Common myeloid progenitor, CD34-positive (primary cell): Measurements from ENCODE around the gene RCAN2.
A peak's percentile ranks its signal among the peaks of the same experiment; 100 is the strongest.

ENCODE experiments used
- CTCF ChIA-PET: fragments of 350-600 bp; sonication (Branson Sonifier 250); formaldehyde crosslinking; loops from one replicate; lab custom pipeline; 2021; ENCODE audit warnings: antibody characterized with exemption; lab: Charles Lee
- POLR2A ChIA-PET: fragments of 350-600 bp; sonication (Branson Sonifier 250); formaldehyde crosslinking; loops from one replicate; lab custom pipeline; 2021; ENCODE audit warnings: antibody characterized with exemption; lab: Charles Lee
- DNase-seq, 3 donors: peaks; one replicate each; pipeline versions ENCODE4 v3.0.0 to v3.0.0-alpha.2; 2013
- H3K27ac ChIP-seq, 2 experiments: 1 replicate in 1 of 2; 2 replicates in 1 of 2; pipeline ENCODE4 v1.7.0; 2013; ENCODE audit warnings: inconsistent platforms in 2 of 2, low read length in 2 of 2, mild to moderate bottlenecking in 2 of 2, low read depth in 1 of 2, moderate library complexity in 1 of 2; ENCODE audit not compliant: severe bottlenecking in 2 of 2, insufficient read depth in 1 of 2, poor library complexity in 1 of 2
- H3K27me3 ChIP-seq, 5 experiments: replicated peaks in 2 of 5; 1 replicate in 3 of 5; 2 replicates in 2 of 5; pipeline versions ENCODE4 v1.6.1 to v1.7.0; 2013; ENCODE audit warnings: low read length in 4 of 5, mild to moderate bottlenecking in 2 of 5, moderate library complexity in 2 of 5, inconsistent platforms in 1 of 5; ENCODE audit not compliant: insufficient read depth in 5 of 5, control insufficient read depth in 4 of 5
- H3K36me3 ChIP-seq, 4 experiments: 1 replicate in 2 of 4; 2 replicates in 2 of 4; pipeline versions ENCODE4 v1.6.1 to v1.7.0; 2013; ENCODE audit warnings: low read length in 3 of 4, control low read depth in 1 of 4, mild to moderate bottlenecking in 1 of 4; ENCODE audit not compliant: control insufficient read depth in 4 of 4, insufficient read depth in 4 of 4
- H3K4me1 ChIP-seq, 4 experiments: 1 replicate in 3 of 4; 2 replicates in 1 of 4; pipeline versions ENCODE4 v1.6.1 to v1.7.1; 2013; ENCODE audit warnings: low read length in 3 of 4, mild to moderate bottlenecking in 3 of 4, control low read depth in 1 of 4, inconsistent platforms in 1 of 4, moderate library complexity in 1 of 4; ENCODE audit not compliant: control insufficient read depth in 4 of 4, insufficient read depth in 4 of 4; ENCODE audit errors: control extremely low read depth in 1 of 4
- H3K4me3 ChIP-seq, 7 experiments: 1 replicate in 4 of 7; 2 replicates in 3 of 7; pipeline versions ENCODE4 v1.5.1 to v1.7.0; 2013; ENCODE audit warnings: mild to moderate bottlenecking in 7 of 7, low read length in 6 of 7, moderate library complexity in 6 of 7, inconsistent platforms in 2 of 7, low read depth in 2 of 7, control low read depth in 1 of 7; ENCODE audit not compliant: insufficient read depth in 4 of 7, control insufficient read depth in 1 of 7; ENCODE audit errors: extremely low read depth in 1 of 7
- H3K9me3 ChIP-seq, 5 experiments: 1 replicate in 4 of 5; 2 replicates in 1 of 5; pipeline versions ENCODE4 v1.6.1 to v1.7.1; 2013; ENCODE audit warnings: low read length in 4 of 5, mild to moderate bottlenecking in 2 of 5, inconsistent platforms in 1 of 5, low read depth in 1 of 5, moderate library complexity in 1 of 5; ENCODE audit not compliant: control insufficient read depth in 4 of 5, insufficient read depth in 2 of 5; ENCODE audit errors: control extremely low read depth in 1 of 5
- WGBS: methylation state at CpG from one replicate; pipeline ENCODE4 v1.1.5; 2013; ENCODE audit not compliant: insufficient coverage; 5-methylcytosine and 5-hydroxymethylcytosine counted together

Gene RCAN2

DNA sequence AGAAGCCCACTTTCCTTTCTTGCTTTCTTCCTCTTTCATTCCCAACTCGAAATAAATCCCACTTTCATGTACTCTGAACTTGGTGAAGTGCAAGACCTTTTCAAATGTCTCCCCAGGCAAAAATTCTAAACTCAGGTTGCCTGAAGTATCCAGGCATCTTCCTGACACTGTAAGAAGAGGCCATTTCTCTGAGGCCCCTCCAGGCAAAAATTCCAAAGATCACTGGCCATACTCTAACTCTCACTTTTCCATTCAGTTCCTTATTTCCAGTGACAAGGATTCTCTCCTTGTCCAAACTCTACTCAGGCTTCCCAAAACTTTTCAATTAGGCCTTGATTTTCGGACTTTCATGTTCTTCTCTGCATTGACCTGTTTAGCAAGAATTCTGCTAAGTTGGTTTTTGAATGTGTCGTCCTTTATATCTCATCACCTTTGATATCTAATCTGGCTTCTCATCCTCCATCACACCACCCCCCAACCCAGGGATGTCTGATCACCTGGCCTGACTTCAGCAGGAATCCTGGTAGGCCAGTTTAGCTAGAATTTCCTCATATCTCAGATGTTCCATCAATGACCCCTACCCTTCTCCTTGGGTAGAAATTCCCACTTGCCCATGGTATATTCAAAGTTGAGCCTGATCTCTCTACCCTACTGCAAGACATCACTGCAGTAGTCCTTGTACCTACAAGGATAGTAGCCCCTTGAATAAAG lies 124.9 kb downstream of the RCAN2 start:
- Histone ChIP-seq H3K27me3 (no peaks in the 10 kb centered on the region), H3K27ac (no peak overlapping the region), H3K4me1 (no peaks in the 10 kb centered on the region), H3K36me3 (no peaks in the 10 kb centered on the region), H3K4me3 (no peak overlapping the region), H3K9me3 (no peaks in the 10 kb centered on the region)
- POLR2A ChIA-PET, result no interaction called here
- DNase-seq, result no peak
- WGBS, result 89% methylated on average over 3 of the region's 3 CpGs
- CTCF ChIA-PET, result no interaction called here

DNA sequence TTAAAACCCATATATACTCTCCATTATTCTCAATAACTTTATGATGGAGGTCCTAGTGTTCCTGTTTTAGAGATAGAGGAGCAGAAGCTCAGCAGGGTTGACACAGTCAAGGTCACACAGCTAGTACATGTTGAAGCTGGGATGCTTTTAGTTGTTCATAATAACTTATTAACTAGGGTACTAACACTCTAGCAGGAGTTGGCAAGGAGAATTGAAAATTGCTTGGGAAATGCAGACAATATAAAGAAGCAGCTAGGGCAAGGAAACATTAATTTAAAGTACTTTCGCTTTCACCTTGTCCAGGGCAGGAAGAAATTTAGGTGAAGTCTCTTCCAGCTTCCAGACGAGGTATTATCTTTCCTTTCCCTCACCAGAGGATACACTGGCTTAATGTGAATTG lies 133.7 kb downstream of the RCAN2 start:
- Histone ChIP-seq H3K9me3 (no peaks in the 10 kb centered on the region), H3K4me3 (peak overlapping the region in 1 of 7 experiments; percentile 8), H3K4me1 (peaks cover 0 to 2% (median 0%) of the 10 kb centered on the region in 4 experiments), H3K27me3 (no peaks in the 10 kb centered on the region), H3K36me3 (no peaks in the 10 kb centered on the region), H3K27ac (no peak overlapping the region)
- ChIA-PET POLR2A (no interaction called here), CTCF (interaction anchor here (1.3 kb wide), 1 partner anchor 18 kb away, joined by 3 read pairs; no protein-coding TSS in a partner anchor)
- WGBS, result 63% methylated on average over 2 of the region's 2 CpGs
- peak in 1 of 3 donors; percentile 15 for DNase-seq

DNA sequence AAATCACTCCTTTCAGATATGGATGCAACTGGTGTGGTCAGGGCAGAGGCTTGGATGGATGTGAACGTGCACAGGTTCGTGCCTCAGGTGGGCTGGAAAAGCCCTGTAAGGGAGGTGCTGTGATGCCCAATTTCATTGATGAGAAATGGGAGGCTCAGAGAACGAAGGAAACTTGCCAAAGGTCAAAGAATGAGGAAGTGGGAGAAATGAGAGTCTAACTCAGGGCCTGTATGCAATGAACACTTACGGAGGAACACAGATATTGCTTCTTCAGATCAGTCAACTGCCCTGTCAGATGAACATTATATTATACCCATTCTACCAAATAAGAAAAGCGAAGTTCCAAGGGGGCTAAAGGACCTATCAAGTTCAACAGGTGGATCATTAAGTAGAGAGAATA lies 134.7 kb downstream of the RCAN2 start:
- POLR2A ChIA-PET, result no interaction called here
- CTCF ChIA-PET, result no interaction called here
- H3K4me1 ChIP-seq, result peaks cover 0 to 2% (median 0%) of the 10 kb centered on the region in 4 experiments

DNA sequence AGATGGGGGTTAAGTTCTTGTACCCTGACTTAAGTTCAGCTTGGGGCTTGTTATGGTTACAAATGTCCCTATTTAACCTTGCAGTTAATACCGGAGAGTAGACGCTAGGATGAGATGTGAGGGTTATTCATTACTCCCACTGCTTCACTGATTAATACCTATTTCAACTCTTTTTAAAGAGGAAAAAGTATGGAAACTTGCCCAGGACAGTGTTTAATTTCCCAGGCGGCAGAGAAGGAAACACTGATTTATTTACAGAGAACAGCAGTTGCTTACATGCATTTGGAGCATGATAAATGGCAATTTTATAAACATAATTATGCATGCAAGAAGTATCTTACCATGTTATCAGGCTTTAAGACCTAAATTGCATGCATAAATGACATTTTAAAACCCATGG lies 137.7 kb downstream of the RCAN2 start:
- Histone ChIP-seq H3K9me3 (peaks cover 0 to 2% (median 0%) of the 10 kb centered on the region in 5 experiments), H3K36me3 (no peaks in the 10 kb centered on the region), H3K4me1 (peaks cover 0 to 2% (median 0%) of the 10 kb centered on the region in 4 experiments), H3K27me3 (no peaks in the 10 kb centered on the region), H3K27ac (no peak overlapping the region), H3K4me3 (no peak overlapping the region)
- no CpG with 5 or more reads among the region's 3 CpGs for WGBS
- POLR2A ChIA-PET, result no interaction called here
- no peak for DNase-seq
- CTCF ChIA-PET, result no interaction called here

More for the DNA sequence above, 134.7 kb downstream of the RCAN2 start:
- Histone ChIP-seq H3K27ac (no peak overlapping the region), H3K27me3 (no peaks in the 10 kb centered on the region), H3K4me3 (no peak overlapping the region), H3K36me3 (no peaks in the 10 kb centered on the region), H3K9me3 (no peaks in the 10 kb centered on the region)
- 83% methylated on average over 4 of the region's 5 CpGs for WGBS
- no peak for DNase-seq

DNA sequence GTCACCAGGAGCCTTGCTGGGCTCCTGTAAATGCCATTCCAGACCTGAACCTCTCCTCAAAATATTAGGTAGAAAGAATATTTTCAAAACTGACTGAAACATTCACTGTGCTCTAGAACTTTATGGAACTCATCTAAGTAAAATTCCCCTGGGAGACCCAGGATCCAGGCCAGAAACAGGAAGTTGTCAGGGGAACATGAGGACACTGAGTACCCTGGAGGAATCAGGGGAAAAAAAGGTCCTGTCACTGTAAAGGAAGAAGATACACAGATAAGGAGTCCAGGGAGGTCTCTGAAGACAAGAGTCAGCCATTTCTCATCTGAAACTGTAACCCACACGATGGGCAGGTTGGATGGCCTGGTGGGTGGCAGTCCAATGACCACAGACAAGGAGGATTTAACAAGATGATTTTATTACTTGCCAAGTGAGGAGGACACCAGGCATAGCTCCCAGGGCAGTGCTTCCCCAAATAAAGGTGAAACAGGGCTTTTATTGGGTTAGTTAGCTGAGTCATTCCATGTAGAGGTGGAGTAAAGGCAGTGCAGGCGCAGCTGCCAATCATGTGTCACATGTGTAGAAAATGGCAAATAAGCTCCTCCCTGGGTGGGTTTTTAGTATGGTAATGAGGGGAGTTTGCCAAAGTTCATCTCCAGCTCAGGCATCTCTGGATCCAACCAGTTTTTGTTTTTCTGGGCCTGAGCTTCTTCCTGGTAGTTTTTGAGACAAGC lies 138.5 kb downstream of the RCAN2 start:
- ChIA-PET CTCF (no interaction called here), POLR2A (no interaction called here)
- 92% methylated on average over 2 of the region's 2 CpGs for WGBS
- Histone ChIP-seq H3K9me3 (peaks cover 0 to 2% (median 0%) of the 10 kb centered on the region in 5 experiments), H3K36me3 (no peaks in the 10 kb centered on the region), H3K27me3 (no peaks in the 10 kb centered on the region), H3K4me1 (peaks cover 0 to under 1% (median 0%) of the 10 kb centered on the region in 4 experiments), H3K27ac (no peak overlapping the region), H3K4me3 (no peak overlapping the region)
- peak in 2 of 3 donors; percentile 10 to 30 for DNase-seq

DNA sequence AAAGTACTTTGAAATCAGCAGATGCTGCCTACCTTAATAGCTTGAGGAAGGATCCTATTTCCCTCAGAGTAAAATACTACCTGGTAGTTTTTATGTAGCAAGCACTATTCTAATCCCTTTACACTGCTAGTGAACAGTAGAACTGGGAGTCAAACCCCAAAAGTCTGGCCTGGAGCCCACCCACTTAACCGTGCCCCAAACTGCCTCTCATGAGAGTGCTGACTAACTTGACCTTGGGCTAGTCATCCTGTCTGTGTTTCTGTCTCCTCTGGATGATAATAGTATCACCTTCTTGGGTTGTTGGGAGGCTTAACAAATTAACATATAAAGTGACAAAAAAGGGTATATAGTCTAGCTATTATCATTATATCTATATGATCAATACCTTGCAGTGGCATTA lies 140.5 kb downstream of the RCAN2 start:
- ChIA-PET POLR2A (no interaction called here), CTCF (interaction anchor here (0.7 to 0.9 kb wide), 2 partner anchors 27 to 206 kb away, joined by 3 read pairs; no protein-coding TSS in a partner anchor)
- Histone ChIP-seq H3K9me3 (peaks cover 0 to 2% (median 0%) of the 10 kb centered on the region in 5 experiments), H3K36me3 (no peaks in the 10 kb centered on the region), H3K4me3 (no peak overlapping the region), H3K27me3 (no peaks in the 10 kb centered on the region), H3K27ac (no peak overlapping the region), H3K4me1 (no peaks in the 10 kb centered on the region)
- no peak for DNase-seq
- 100% methylated on average over 1 of the region's 1 CpG for WGBS

DNA sequence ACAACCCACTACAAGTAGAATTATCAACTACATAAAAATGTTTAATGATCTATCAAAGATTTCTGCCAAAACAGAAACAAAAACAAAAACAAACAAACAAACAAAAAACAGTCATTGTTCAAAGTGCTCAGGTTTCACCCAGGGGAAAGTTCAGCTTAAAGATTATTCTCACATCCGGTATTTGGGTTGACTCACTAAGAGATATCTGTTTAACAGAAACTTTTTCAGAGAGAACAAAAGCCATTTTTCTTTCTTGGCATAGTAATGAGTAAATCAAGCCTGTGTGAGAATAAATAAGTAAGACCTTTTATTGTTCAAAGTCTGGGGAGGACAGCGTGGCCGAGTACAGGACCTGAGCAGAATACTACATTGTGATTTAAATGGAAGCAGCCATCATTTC lies 143.6 kb downstream of the RCAN2 start:
- Histone ChIP-seq H3K4me1 (no peaks in the 10 kb centered on the region), H3K4me3 (no peak overlapping the region), H3K9me3 (peaks cover 0 to 3% (median 0%) of the 10 kb centered on the region in 5 experiments), H3K36me3 (no peaks in the 10 kb centered on the region), H3K27me3 (no peaks in the 10 kb centered on the region), H3K27ac (no peak overlapping the region)
- WGBS, result 100% methylated on average over 1 of the region's 3 CpGs
- ChIA-PET POLR2A (no interaction called here), CTCF (no interaction called here)
- DNase-seq, result no peak
